Caki2 (cell line): Measurements from ENCODE around the gene MFAP2. TPM values are rescaled to one million over a fixed set of nuclear protein-coding genes. Genes with fewer than 3 reads are reported as not detected.

Experiments
- DNase-seq: peaks from one replicate; pipeline ENCODE4 v3.0.0-alpha.2; 2015; ENCODE audit warnings: low read depth
- in situ Hi-C: cut with HindIII; loops from 2 replicates; pipeline ENCODE4 v1.10.0; 2016; ENCODE audit warnings: low sequenced_read_pairs, low pct_unique_long_range_greater_than_20kb, mixed read lengths
- total RNA-seq: library from RNA; depleted of rRNA; stranded (reverse); fragments of >200 nt; shearing (Covaris generic); gene quantifications from 2 replicates; pipeline ENCODE4 v1.2.3, GENCODE V29; 2014; ENCODE audit warnings: low replicate concordance

Gene MFAP2
- total RNA-seq, 1 experiment from 2014 or later = not detected

DNA sequence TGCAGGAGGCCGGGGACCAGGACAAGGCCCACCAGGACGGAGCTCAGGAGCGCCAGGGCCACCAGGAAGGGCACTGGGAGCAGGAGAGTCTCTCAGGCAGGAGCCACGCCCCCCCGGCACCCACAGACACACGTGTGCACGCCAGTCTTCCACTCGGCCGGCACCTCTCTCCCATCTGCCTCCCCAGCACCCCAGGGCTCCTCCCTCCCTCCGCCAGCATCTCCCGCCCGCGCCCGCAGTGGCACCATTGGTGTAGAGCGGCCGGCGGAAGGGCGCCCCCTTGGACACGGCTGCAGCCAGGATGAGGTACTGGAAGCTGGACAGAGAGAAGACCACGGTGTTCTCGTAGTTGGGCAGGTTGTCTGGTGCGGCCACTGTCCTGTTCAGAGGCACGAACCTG, 6.1 kb upstream of the MFAP2 start:
- in situ Hi-C loops = no loop called here
- no peak for DNase-seq

DNA sequence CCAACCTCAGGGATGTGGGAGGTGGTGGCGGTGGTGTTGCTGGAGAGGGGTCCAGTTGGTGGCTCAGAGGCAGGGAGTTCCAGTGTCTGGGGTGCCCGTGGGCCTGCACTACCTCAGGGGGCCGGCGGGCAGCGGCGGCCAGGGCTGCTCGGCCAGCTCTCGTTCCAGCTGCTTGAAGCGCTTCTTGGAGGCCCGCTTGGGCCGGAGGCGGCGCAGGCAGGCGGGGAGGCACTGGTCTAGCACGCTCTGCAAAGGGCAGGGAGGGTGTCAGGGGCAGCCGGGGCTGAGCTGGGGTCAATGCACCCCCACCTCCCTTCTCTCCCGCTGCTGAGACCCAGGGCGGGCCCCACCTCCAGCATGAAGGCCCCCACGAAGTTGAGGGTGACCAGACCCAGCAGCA, 5.7 kb upstream of the MFAP2 start:
- no peak for DNase-seq
- in situ Hi-C loops = no loop called here

DNA sequence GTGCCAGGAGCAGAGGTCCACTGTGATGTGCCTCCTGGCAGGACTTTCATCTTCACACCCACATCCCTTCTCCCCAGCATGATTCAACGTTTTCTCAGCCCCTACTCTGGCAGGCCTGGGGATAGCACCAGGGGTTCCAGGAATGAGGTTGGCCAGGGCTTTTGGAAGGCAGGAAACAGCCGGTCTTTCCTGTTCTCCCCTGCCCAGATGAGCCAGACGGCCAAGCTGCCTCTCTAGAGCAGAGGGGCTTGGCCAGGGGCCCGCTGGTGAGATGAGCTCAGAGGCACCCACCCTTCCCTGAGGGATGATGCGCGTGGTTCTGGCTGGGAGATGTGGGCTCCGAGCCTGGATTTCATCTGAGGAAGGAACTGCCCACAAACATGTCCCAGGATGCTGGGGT, 4.3 kb upstream of the MFAP2 start:
- DNase-seq = no peak
- in situ Hi-C loops = no loop called here

DNA sequence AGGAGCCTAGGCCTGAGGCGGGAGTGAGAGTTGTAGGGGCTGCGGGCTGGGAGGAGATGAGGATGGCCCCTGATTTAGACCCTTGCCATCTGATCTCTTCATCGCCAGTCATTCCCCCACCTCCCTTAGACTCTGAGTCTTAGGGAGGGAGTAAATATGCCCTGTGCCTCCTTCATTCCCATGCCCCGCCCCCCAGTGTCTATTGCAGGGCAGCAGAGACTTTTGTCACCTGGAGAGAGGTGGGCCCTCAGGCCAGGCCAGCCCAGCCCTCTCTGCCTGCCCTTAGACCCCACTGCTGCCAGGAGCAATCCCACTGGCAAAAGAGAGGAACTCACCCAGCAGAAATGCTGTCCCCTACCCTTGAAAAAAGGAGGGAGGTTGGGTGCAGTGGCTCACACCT, 3.2 kb upstream of the MFAP2 start:
- in situ Hi-C loops = no loop called here
- DNase-seq = no peak

DNA sequence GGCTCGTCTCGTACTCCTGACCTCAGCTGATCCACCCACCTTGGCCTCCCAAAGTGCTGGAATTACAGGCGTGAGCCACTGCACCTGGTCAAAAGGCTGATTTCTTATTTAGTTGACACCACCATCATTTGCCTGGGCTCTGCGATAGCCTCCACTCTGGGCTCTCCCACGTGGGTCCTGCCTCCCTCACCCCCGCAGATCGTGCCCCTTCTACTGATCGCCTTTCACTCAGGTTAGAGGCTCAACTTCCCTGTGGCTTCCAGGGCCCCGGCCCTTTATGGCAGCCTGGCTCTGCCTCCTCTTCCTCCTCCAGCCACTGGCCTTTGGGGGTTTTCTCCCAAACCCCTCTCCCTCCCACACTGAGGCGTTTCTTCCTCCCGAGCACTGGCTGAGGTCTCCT, 2.5 kb upstream of the MFAP2 start:
- no peak for DNase-seq
- in situ Hi-C loops = no loop called here

DNA sequence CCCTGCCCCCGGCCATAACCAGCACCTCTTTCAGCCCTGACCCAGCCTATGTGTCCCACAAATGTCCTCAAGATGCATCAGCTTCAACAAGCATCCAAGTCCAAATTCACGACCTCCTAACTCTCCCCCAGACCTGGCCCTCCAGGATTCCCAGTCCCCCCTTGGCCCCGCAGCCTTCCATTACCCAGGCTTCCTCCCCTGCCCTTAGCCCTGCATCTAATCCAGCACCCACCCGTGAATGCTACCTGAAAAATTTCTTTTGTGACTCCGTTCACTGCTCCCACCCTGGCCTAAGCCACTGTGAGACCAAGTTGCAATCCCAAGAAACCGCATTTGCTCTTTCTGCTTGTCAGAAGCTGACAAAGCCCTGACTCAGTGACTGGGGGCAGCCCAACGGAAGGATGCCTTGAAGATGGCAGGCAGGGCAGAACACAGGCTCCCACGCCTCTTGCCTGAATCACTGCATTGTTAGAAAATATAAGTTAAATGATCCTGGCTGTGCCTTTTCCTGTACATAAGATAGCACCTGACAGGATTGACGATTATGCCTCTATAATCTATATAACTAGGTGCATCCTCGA, 939 bp upstream of the MFAP2 start:
- DNase-seq = no peak
- in situ Hi-C loops = no loop called here

DNA sequence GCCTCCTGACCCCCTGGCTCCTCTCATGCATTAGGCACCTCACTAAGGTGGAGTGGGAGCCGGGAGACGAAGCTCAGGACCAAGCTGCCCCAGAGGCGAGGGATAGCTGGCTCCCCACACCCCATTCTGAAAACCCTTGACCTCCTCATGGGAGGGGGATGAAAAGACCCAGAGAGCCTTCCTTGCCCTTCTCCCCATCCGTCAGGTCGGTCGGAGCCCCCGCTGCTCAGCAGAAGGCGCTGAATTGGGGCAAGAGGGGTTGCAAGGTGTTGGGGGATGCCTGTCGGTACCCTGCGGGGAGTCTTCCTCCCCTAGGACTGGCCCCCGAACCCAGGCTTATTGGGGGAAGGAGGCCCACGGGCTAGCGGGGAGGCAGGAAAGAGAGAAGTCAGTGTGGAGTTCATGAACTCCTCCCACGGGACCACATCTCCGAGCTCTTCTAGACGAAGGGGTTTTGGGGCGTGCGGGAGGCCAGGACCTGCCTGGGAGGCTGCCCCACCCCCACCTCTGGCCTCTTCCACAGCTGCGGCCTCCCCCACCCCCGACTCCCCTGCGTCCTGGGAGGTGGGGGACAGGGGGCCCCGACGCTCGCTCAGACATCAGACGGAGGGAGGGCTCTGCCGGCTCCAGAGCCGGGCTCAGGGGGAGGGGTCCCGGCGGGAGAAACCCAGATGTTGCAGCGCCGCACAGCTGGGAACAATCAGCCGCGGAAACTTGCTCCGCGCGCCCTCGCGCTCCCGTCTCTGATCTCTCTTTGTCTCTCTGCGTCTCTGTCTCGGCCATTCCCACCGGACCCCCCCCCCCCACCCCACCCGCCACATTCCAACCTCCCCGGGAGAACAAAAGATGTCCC, 719 bp downstream of the MFAP2 start:
- in situ Hi-C loops = no loop called here
- DNase-seq = no peak

DNA sequence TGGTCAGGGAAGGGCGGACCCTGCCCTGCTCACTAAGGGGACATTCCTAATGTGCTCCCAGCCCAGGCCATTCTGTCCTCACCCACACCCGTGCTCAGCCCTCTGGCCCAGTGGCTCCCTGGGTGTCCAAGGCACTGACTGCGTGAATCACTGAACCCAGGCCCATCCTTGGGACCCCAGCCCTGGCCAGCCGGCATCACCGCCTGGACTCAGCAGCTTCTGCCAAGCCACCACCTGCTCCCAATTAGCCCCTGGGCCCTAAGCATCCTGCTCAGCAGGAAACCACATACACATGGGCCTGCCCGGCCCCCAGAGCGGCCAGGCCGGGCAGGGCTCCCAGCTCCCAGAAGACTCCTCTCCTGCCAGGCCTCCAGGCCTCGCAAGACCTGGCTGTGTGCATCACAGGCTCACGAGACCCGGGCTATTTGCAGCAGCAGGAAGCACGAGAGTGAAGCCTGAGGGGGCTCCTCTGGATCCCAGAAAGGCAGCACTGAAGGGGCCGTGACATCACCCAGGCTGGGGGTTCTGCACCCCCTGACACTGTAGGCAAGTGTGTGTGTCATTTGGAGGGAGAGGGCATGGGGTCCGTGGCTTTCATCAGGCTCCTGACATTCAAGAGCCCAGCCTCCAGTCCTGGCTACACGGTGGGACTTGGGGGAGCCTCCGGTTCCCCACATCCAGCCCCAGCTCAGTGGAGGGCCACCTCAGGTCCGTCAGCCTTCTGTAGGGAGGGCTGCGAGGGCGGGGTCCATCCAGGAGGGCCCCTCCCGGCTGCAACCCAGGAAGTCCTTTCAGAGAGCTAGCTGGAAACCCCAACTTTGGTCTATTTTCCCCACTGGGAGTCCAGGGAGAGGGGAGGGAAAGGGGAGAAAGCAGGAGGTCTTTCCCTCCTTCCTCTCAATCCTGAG, 1.6 kb downstream of the MFAP2 start:
- in situ Hi-C loops = no loop called here
- DNase-seq = no peak

DNA sequence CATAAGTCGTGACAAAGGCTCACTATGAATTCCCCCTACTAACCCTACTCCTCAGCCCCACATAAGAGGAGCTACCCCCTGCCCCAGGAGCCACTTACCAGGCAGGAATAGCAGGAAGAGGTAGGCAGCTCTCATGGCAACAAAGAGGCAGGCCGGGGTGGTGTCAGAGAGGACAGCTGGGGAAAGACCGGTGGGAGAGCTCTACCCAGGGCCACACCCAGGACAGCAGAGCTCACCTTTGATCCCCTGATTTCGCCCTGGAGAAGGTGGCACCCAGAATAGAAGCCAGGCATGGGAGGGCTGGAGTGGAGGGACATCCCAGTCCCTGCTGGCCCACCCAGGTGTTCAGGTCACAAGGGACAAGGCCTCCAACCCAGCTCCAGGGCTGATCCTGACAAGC, 2.3 kb downstream of the MFAP2 start:
- DNase-seq = no peak

DNA sequence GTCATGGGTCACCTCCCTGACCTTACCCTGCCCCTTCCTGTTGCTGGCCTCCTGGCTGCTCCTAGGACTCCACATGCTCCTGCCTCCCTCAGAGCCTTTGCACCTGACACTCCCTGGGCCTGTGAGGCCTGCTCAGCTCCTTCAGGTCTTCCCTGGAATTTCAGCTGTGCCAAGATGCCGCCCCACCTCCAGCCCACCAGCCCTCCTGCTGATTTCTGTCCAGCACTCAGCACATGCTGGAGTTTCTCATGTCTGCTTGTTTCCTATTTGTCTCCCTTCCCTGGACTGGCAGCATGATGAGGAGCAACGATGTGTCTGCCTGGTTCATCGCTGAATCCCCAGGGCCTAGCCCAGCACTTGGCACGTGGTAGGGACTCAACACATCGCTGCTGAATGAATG, 3.0 kb downstream of the MFAP2 start:
- no peak for DNase-seq
- in situ Hi-C loops = no loop called here

More for the DNA sequence above, 2.3 kb downstream of the MFAP2 start:
- in situ Hi-C loops = no loop called here

DNA sequence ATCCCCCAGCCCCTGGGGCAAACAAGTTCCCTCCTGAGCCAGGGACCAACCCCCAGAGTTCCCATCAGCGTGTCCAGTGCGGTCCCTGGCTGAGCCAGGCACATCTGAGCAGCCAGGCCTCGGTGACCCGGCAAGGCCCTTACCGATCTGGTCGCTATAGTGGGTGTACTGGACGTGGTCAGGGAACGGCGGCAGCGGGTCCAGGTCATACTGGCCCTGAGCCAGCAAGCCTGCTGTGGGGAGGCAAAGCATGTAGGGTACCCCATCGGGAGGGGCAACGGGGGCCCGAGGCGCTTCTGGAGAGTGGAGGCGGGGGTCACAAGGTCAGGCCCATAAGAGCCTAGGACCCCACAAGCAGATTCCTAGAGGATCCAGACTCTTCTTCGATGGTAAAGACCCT, 3.5 kb downstream of the MFAP2 start:
- no peak for DNase-seq
- in situ Hi-C loops = no loop called here

DNA sequence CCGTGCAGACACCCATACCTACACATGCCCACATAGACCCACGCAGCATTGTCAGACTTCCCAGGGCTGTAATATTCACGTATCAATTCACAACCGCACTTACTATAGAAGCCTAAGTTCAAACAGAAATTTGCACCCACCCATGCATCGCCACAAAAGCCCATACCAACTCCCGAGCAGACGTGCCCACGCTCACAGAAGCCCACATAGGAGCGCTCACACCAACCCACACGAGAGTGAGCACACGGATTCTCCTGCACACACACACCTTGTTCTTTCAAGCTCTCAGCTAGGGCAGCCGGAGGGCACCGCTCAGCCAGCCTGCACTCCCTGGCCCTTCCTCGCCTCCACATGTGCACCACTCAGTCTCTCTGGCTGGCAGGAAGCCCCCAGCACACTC, 4.6 kb downstream of the MFAP2 start:
- in situ Hi-C loops = no loop called here
- DNase-seq = no peak

DNA sequence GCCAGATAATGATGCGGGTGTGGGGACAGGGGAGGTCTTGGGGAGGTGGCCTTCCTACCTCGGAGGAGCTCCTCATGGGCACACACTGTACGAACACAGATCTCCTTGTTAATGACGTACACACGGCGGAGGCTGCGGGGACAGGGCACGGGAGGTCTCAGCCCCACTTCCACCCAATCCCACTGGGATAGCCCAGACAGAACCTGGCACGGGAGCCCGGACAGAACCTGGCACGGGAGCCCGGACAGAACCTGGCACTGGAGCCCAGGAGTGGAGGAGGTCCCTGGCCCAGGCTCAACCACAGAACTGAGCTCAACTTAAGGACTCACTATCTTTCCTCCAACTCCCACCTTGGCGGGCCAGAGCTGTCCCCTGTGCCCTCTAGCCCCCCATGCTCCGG, 5.2 kb downstream of the MFAP2 start:
- in situ Hi-C loops = no loop called here
- DNase-seq = no peak

DNA sequence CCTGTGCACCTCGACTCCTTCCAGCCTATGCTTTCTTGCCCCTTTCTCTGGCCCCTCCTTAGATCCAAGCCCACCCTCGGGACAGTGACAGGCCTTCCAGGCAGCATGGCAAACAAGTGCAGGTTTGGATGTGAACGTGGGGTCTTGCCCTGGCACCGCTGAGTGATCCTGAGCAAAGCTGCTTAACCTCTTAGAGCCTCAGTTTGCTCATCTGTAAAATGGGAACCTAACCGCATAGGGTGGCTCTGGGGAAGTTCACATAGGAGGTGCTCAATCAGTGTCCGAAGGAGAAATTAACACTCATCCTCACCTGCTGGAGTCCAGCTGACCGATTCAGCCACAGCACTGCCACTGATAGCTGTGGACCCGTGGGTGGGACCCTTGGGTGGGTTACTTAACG, 7.2 kb downstream of the MFAP2 start:
- no peak for DNase-seq
- in situ Hi-C loops = no loop called here

DNA sequence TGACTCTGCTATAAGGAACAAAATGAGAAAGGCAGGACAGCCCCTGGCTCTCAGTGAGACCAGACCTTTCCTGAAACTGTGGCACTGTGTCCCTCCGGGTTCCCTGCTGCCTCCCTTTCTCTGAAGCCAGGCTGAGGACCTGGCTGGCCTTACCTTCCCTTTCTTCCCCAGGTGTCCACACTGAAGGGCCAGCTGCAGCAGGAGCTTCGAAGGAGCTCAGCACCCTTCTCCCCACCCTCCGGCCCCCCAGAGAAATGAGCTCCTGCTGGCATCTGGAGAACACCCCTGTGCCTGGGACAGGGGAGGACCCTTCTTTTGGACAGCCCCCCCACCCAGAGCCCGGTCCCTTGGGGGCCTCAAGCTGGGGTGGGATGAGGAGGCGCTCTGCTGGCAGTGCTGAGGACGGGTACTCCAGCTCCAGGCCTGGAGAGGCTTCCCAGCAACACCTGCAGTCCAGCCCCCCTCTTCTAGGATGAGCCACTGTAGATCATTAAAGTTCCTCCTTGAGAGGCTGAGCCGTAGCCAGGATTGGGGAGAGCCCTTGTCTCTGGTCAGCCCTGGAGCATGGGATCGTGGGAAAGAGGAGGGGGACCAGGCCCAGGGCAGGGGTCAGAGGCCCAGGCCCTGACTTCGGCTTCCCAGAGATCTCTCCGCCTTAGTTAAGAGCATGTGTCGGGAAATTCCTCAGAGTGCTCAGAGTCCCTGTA, 8.1 kb downstream of the MFAP2 start:
- no peak for DNase-seq
- in situ Hi-C loops = no loop called here

DNA sequence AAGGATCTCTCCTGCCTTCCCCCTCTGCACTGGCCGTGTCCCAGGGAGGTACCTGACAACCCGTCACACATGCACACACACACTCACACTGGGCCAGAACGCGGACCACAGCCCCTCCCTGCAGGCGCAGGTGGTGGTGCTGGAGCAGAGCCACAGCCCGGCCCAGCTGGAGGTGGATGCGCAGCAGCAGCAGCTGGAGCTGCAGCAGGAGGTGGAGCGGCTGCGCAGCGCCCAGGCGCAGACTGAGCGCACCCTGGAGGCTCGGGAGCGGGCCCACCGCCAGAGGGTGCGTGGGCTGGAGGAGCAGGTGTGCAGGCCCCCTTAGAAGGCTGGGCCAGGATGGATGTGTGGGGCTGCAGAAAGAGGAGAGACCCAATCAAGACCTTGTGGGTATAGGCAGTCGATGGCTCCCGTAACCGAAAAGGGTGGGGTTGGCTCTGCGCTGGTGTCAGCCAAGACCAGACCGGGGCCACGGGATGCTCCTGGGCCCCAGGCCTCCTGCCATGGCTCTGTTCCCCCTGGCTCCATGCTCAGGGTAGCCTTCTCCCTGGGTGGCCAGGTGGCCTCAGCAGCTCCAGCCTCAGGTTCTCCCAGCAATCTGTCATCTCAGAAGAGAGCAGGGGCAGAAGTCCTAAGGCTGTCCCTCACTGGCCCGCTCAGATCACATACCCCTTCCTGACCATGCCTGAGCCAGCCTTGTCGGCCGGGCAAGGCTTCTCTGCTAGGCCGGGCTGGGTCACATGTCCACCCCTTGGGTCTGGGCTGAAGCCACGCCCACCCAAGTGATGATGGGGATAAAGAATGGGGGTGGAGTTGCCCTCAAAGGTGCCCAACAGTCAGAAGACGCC, 8.9 kb downstream of the MFAP2 start:
- in situ Hi-C loops = no loop called here

DNA sequence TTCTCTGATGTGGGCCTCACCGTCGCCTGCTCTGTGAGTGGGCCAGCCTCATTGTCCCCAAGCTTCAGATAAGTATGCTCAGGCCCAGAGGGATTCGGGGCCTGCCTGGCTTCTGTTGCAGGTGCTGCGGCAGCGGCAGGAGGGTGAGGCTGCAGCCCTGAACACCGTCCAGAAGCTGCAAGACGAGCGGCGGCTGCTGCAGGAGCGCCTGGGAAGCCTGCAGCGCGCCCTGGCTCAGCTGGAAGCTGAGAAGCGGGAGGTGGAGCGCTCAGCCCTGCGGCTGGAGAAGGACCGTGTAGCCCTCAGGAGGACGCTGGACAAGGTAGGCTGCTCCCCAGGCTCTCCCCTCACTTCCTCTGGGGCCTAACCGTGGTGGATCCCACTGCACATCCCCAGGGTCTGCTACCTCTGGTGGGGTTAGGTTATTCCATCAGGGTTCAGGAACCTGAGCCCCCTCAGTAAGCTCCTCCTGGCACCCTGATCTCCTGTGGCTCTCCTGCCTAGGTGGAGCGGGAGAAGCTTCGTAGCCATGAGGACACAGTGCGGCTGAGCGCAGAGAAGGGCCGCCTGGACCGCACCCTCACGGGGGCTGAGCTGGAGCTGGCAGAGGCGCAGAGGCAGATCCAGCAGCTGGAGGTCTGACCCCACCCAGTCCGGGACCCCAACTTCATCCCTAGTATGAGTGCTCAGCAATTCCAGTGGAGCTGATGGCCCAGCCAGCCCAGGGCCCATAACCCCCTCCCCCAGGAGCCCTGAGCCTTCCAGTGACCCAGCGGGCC, 10.1 kb downstream of the MFAP2 start:
- no peak for DNase-seq
- in situ Hi-C loops = no loop called here

More for the DNA sequence above, 8.9 kb downstream of the MFAP2 start:
- peak; percentile 14 for DNase-seq
